A673 (cell line): ENCODE results near the gene AGMO. TPM values are rescaled to one million over a fixed set of nuclear protein-coding genes. Genes with fewer than 3 reads are reported as not detected.

Source experiments
- BruUV-seq: library from RNA; stranded (reverse); fragments of 400-500 nt; replicated peaks from 2 replicates; lab custom pipeline; 2021; lab: Mats Ljungman, UMichigan
- CTCF ChIA-PET: fragments of 300-600 bp; sonication (Branson Sonifier 250); formaldehyde crosslinking; loops from one replicate; lab custom pipeline; 2022; ENCODE audit warnings: antibody characterized with exemption; lab: Charles Lee
- POLR2A ChIA-PET: fragments of 300-600 bp; sonication (Branson Sonifier 250); formaldehyde crosslinking; loops from one replicate; lab custom pipeline; 2022; ENCODE audit warnings: antibody characterized with exemption; ENCODE audit not compliant: low non-redundant PET; lab: Charles Lee
- DNase-seq: peaks from one replicate; pipeline ENCODE4 v3.0.0-alpha.2; 2015; ENCODE audit warnings: low spot score
- H3K27ac ChIP-seq: fragments of 200-600 bp; sonication (generic); 2 replicates; pipeline ENCODE4 v1.5.1; 2016; ENCODE audit warnings: mixed run types, low read depth, mild to moderate bottlenecking, mixed read lengths, antibody characterized with exemption, low read length; ENCODE audit not compliant: poor library complexity, severe bottlenecking
- H3K27me3 ChIP-seq: fragments of 200-600 bp; sonication (generic); replicated peaks from 2 replicates; pipeline ENCODE4 v1.6.1; 2017; ENCODE audit warnings: mixed run types, low read depth, mild to moderate bottlenecking, mixed read lengths, antibody characterized with exemption, low read length; ENCODE audit not compliant: insufficient read depth, poor library complexity
- H3K36me3 ChIP-seq: fragments of 200-600 bp; sonication (generic); 2 replicates; pipeline ENCODE4 v1.6.1; 2016; ENCODE audit warnings: mixed run types, mild to moderate bottlenecking, mixed read lengths, antibody characterized with exemption, low read length; ENCODE audit not compliant: insufficient read depth, poor library complexity, severe bottlenecking
- H3K4me1 ChIP-seq: fragments of 200-600 bp; sonication (generic); 2 replicates; pipeline ENCODE4 v1.6.1; 2017; ENCODE audit warnings: mixed run types, mild to moderate bottlenecking, mixed read lengths, antibody characterized with exemption, low read length; ENCODE audit not compliant: insufficient read depth, poor library complexity, severe bottlenecking
- H3K4me3 ChIP-seq: fragments of 200-600 bp; sonication (generic); 2 replicates; pipeline ENCODE4 v1.5.1; 2016; ENCODE audit warnings: low read depth, mixed run types, mild to moderate bottlenecking, mixed read lengths, low read length; ENCODE audit not compliant: poor library complexity, severe bottlenecking
- H3K9me3 ChIP-seq: fragments of 200-600 bp; sonication (generic); 2 replicates; pipeline ENCODE4 v1.6.1; 2016; ENCODE audit warnings: mixed run types, low read depth, mild to moderate bottlenecking, mixed read lengths, antibody characterized with exemption, low read length; ENCODE audit not compliant: poor library complexity, severe bottlenecking
- CTCF ChIP-seq: fragments of 300-800, 200-600 bp; sonication (generic); conservative IDR thresholded peaks from 2 replicates; pipeline ENCODE4 v1.5.1; 2017; ENCODE audit warnings: low read depth, mild to moderate bottlenecking, antibody characterized with exemption, low read length, moderate library complexity, mixed read lengths
- EZH2 ChIP-seq: fragments of 200-600 bp; sonication (generic); IDR thresholded peaks from 2 replicates; pipeline ENCODE4 v1.6.1; 2017; ENCODE audit warnings: borderline replicate concordance, low read depth, mild to moderate bottlenecking, mixed read lengths, antibody characterized with exemption, low read length; ENCODE audit not compliant: poor library complexity, severe bottlenecking
- intact Hi-C: fragments of 100-400 bp; cut with micrococcal nuclease; formaldehyde crosslinking; loops from one replicate; pipeline ENCODE4 v1.10.0; 2022; ENCODE audit not compliant: unreplicated experiment
- total RNA-seq: library from RNA; stranded (reverse); gene quantifications from 2 replicates; pipeline ENCODE4 v1.2.3, GENCODE V29; 2021

The AGMO gene
- total RNA-seq, 1 experiment from 2014 or later: not detected

DNA sequence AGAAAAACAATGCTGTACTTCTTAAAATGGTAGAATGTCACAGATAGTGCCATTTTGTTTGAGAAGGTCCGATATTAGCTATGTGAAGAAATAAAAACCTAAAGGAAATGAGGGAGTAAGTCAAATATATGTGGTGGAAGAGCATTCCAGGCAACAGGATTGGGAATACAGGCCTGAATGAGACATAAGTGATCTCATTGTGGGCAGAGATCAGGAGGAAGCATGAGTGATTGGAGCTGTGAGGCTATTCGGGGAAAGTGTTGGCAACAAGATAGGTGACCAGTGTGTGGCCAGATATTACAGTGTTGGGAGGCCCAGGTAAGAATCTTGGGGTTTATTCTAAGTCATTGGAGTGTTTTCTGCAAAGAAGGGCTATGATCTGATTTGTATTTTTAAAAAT lies 41.3 kb upstream of the AGMO start:
- TF ChIP-seq EZH2: no peak
- TF ChIP-seq CTCF: no peak
- no peak overlapping the region for H3K4me3 ChIP-seq
- no peak overlapping the region for H3K27ac ChIP-seq
- H3K36me3 ChIP-seq: no peaks in the 10 kb centered on the region
- BruUV-seq: no TSS peak
- no peak for DNase-seq
- no peaks in the 10 kb centered on the region for H3K4me1 ChIP-seq
- intact Hi-C loops: no loop called here
- POLR2A ChIA-PET: no interaction called here
- H3K27me3 ChIP-seq: no peaks in the 10 kb centered on the region
- no peaks in the 10 kb centered on the region for H3K9me3 ChIP-seq
- CTCF ChIA-PET: no interaction called here

GRCh38 chr7:15602236-15602635 lies 40.4 kb upstream of the AGMO start:
- POLR2A ChIA-PET: no interaction called here
- no peaks in the 10 kb centered on the region for H3K36me3 ChIP-seq
- CTCF ChIA-PET: no interaction called here

DNA sequence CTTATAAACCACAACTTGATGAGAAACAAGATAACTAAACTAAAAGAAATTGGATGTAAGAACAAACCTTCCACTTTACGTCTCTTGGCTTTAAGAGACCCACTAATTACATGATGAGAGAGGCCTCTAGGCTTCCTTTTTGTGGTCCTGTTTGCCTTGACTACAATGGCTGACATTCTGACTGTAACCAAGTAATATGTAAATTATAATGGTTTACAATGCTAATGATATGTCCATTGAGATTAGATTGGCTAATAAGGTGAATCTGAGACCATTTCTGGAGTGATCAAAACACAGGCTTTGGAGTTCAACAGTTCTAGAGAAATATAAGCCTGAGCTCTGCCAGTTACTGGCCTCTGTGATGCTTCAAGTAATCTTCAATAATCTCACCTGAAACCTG lies 39.4 kb upstream of the AGMO start:
- Histone ChIP-seq H3K4me1 (no peaks in the 10 kb centered on the region), H3K36me3 (no peaks in the 10 kb centered on the region), H3K4me3 (no peak overlapping the region), H3K9me3 (no peaks in the 10 kb centered on the region), H3K27me3 (no peaks in the 10 kb centered on the region), H3K27ac (no peak overlapping the region)
- BruUV-seq: no TSS peak
- intact Hi-C loops: no loop called here
- DNase-seq: no peak
- CTCF ChIA-PET: no interaction called here
- POLR2A ChIA-PET: no interaction called here
- TF ChIP-seq EZH2 (no peak), CTCF (no peak)

More at GRCh38 chr7:15602236-15602635, 40.4 kb upstream of the AGMO start:
- no peaks in the 10 kb centered on the region for H3K4me1 ChIP-seq
- H3K4me3 ChIP-seq: no peak overlapping the region
- TF ChIP-seq EZH2 (no peak), CTCF (no peak)
- no peaks in the 10 kb centered on the region for H3K9me3 ChIP-seq
- no TSS peak for BruUV-seq
- no peak overlapping the region for H3K27ac ChIP-seq
- intact Hi-C loops: no loop called here
- no peaks in the 10 kb centered on the region for H3K27me3 ChIP-seq
- DNase-seq: peak; percentile 25
